NB4 (cell line): ENCODE measurements around the gene ZFYVE21.

Experiments used
- DNase-seq: peaks from one replicate; pipeline ENCODE4 v3.0.0; 2010; ENCODE audit warnings: low read depth
- H3K4me3 ChIP-seq: one replicate; pipeline ENCODE4 v1.5.1; 2011; ENCODE audit warnings: mild to moderate bottlenecking, low read depth, low read length, moderate library complexity
- CTCF ChIP-seq: IDR thresholded peaks from one replicate; pipeline ENCODE4 v1.5.1; 2012; ENCODE audit warnings: low read depth, low read length
- MAX ChIP-seq: IDR thresholded peaks from 2 replicates; pipeline ENCODE4 v1.6.1; 2011; ENCODE audit warnings: low read depth, low read length
- MYC ChIP-seq: IDR thresholded peaks from 2 replicates; pipeline ENCODE4 v1.6.1; 2011; ENCODE audit warnings: low read depth, low read length
- POLR2A ChIP-seq: IDR thresholded peaks from 2 replicates; pipeline ENCODE4 v1.6.1; 2011; ENCODE audit warnings: mild to moderate bottlenecking; ENCODE audit not compliant: insufficient read length; ENCODE audit errors: extremely low read depth

The ZFYVE21 gene

DNA sequence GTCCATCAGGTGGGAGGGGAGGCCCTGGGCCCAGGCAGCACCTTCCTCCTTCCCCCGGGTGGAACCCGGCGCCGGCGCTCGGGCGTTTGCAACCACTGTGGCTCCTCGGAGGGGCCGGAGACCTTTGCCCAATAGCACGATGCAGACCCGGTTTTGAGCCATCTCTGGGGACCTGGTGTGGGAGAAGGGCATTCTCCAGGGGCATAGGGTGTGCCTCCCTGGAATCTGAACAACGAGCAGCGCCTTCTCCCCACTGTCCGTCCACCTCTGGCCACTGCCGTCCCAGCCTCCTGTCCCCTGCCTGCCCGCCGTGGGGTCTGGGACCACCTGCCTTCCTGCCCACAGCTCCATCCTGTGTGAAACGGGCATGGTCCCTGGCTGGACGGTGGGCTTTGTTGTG lies 12.5 kb downstream of the ZFYVE21 start:
- DNase-seq: no peak
- H3K4me3 ChIP-seq: no peak overlapping the region
- TF ChIP-seq POLR2A (no peak), MAX (no peak), MYC (no peak), CTCF (no peak)

- DNase-seq: no peak
- no peak overlapping the region for H3K4me3 ChIP-seq
- no peak for TF ChIP-seq MYC
- TF ChIP-seq MAX: no peak
- TF ChIP-seq POLR2A: no peak
- no peak for TF ChIP-seq CTCF
Measured at GRCh38 chr14:103728721-103729120, 13.1 kb downstream of the ZFYVE21 start.

GRCh38 chr14:103729496-103730448 lies 14.2 kb downstream of the ZFYVE21 start:
- no peak for DNase-seq
- TF ChIP-seq CTCF (no peak), MYC (no peak), MAX (no peak), POLR2A (no peak)
- H3K4me3 ChIP-seq: no peak overlapping the region

GRCh38 chr14:103730490-103731035 lies 15.0 kb downstream of the ZFYVE21 start:
- no peak overlapping the region for H3K4me3 ChIP-seq
- DNase-seq: no peak
- TF ChIP-seq MAX: no peak
- no peak for TF ChIP-seq MYC

- TF ChIP-seq MYC (no peak), MAX (no peak), POLR2A (no peak), CTCF (no peak)
- no peak overlapping the region for H3K4me3 ChIP-seq
- no peak for DNase-seq
Measured at GRCh38 chr14:103731481-103731880, 15.9 kb downstream of the ZFYVE21 start.
